Ishikawa (cell line): ENCODE measurements around the gene SLC25A40.

Experiments used
- EP300 ChIP-seq: IDR thresholded peaks from 2 replicates; pipeline ENCODE4 v1.6.1; 2012; ENCODE audit warnings: borderline replicate concordance
- FOXM1 ChIP-seq: IDR thresholded peaks from 2 replicates; pipeline ENCODE4 v1.6.1; 2012; ENCODE audit warnings: low read depth, borderline replicate concordance
- MAX ChIP-seq: IDR thresholded peaks from 2 replicates; pipeline ENCODE4 v1.6.1; 2012
- NFIC ChIP-seq: IDR thresholded peaks from 2 replicates; pipeline ENCODE4 v1.6.1; 2012
- RAD21 ChIP-seq: IDR thresholded peaks from 2 replicates; pipeline ENCODE4 v1.6.1; 2012; ENCODE audit warnings: low read depth
- REST ChIP-seq: IDR thresholded peaks from 2 replicates; pipeline ENCODE4 v1.6.1; 2012; ENCODE audit warnings: low read depth, mild to moderate bottlenecking
- TAF1 ChIP-seq: IDR thresholded peaks from 2 replicates; pipeline ENCODE4 v1.6.1; 2012; ENCODE audit warnings: low read depth, mild to moderate bottlenecking
- TEAD4 ChIP-seq: IDR thresholded peaks from 2 replicates; pipeline ENCODE4 v1.6.1; 2012
- YY1 ChIP-seq: IDR thresholded peaks from 2 replicates; pipeline ENCODE4 v1.6.1; 2012; ENCODE audit warnings: low read depth
- ZBTB7A ChIP-seq: IDR thresholded peaks from 2 replicates; pipeline ENCODE4 v1.6.1; 2012; ENCODE audit warnings: low read depth

- TF ChIP-seq EP300 (no peak), RAD21 (no peak), TAF1 (no peak), FOXM1 (no peak), MAX (no peak), TEAD4 (no peak), NFIC (no peak), YY1 (no peak), ZBTB7A (no peak), REST (no peak)
These were observed 25.1 kb downstream of the SLC25A40 start for GRCh38 chr7:87850836-87851593.
